K562 (cell line): ENCODE data around the gene CSK. TPM values are rescaled to one million over a fixed set of nuclear protein-coding genes. Genes with fewer than 3 reads are reported as not detected.

Experiments
- ATAC-seq: fragments of 200-7000 bp; cut with Tn5 transposase; 3 replicates; pipeline ENCODE4 v1.9.1; 2020; ENCODE audit warnings: moderate library complexity
- BruUV-seq: library from RNA; stranded (reverse); fragments of 400-500 nt; replicated peaks from 2 replicates; lab custom pipeline; 2021; lab: Mats Ljungman, UMichigan
- CTCF ChIA-PET: fragments of 300-600 bp; formaldehyde crosslinking; extraction: SDS; loops from one replicate; lab custom pipeline; 2021; ENCODE audit warnings: low intra/inter-chr PET ratio; lab: Yijun Ruan, JAX
- POLR2A ChIA-PET: fragments of 300-600, 350-650 bp; sonication (Branson Sonifier 250); formaldehyde crosslinking; extraction: SDS; loops from one replicate; lab custom pipeline; 2021; ENCODE audit warnings: antibody characterized with exemption, inconsistent platforms; lab: Yijun Ruan, JAX
- DNase-seq, 4 experiments: peaks; one replicate each; pipeline versions ENCODE4 v3.0.0 to v3.0.0-alpha.2; 2011 to 2018; ENCODE audit warnings: low spot score in 3 of 4, mixed read lengths in 3 of 4; ENCODE audit errors: extremely low read depth in 1 of 4
- FAIRE-seq: peaks from 2 replicates; lab custom pipeline; 2011; peaks lifted over from hg19 to GRCh38; lab: Jason Lieb, UNC
- H2AFZ ChIP-seq: 2 replicates; pipeline ENCODE4 v1.6.0; 2011; ENCODE audit warnings: low read depth, low read length, control low read depth, inconsistent platforms
- H3K27ac ChIP-seq: fragments of 200-600 bp; 3 replicates; pipeline ENCODE4 v1.8.0; 2011; ENCODE audit warnings: low read depth, mild to moderate bottlenecking, control low read depth, inconsistent platforms, low read length, moderate library complexity, mixed read lengths; ENCODE audit errors: extremely low read depth
- H3K27me3 ChIP-seq, 2 experiments: fragments of 300-600 bp in 1 of 2; 2 replicates in 1 of 2; 3 replicates in 1 of 2; pipeline versions ENCODE4 v1.6.0 to v1.8.0; 2011; ENCODE audit warnings: inconsistent platforms in 2 of 2, low read length in 2 of 2, mild to moderate bottlenecking in 1 of 2, mixed read lengths in 1 of 2, moderate library complexity in 1 of 2; ENCODE audit not compliant: control insufficient read depth in 2 of 2, insufficient read depth in 2 of 2
- H3K36me3 ChIP-seq: fragments of 300-600 bp; 3 replicates; pipeline ENCODE4 v1.8.0; 2011; ENCODE audit warnings: mild to moderate bottlenecking, low read length, inconsistent platforms; ENCODE audit not compliant: control insufficient read depth, insufficient read depth
- H3K4me1 ChIP-seq, 2 experiments: fragments of 200-600 bp in 1 of 2; replicated peaks in 1 of 2; 2 replicates in 1 of 2; 3 replicates in 1 of 2; pipeline versions ENCODE4 v1.5.1 to v1.8.0; 2011; ENCODE audit warnings: inconsistent platforms in 2 of 2, low read length in 2 of 2, mild to moderate bottlenecking in 1 of 2, mixed read lengths in 1 of 2, moderate library complexity in 1 of 2; ENCODE audit not compliant: control insufficient read depth in 2 of 2, insufficient read depth in 2 of 2
- H3K4me2 ChIP-seq: 2 replicates; pipeline ENCODE4 v1.6.1; 2011; ENCODE audit warnings: low read length, control low read depth, inconsistent platforms, mixed read lengths; ENCODE audit not compliant: insufficient read depth
- H3K4me3 ChIP-seq: fragments of 200-600 bp; sonication (generic), shearing (Covaris generic); 2 replicates; pipeline ENCODE4 v1.5.1; 2016; ENCODE audit warnings: control low read depth, inconsistent platforms
- H3K79me2 ChIP-seq: fragments of 200-600 bp; 3 replicates; pipeline ENCODE4 v1.8.0; 2011; ENCODE audit warnings: low read length, inconsistent platforms; ENCODE audit not compliant: control insufficient read depth, insufficient read depth
- H3K9ac ChIP-seq, 2 experiments: 2 replicates each; pipeline versions ENCODE4 v1.6.0 to v1.6.1; 2011; ENCODE audit warnings: low read depth in 2 of 2, low read length in 2 of 2, control low read depth in 1 of 2, inconsistent platforms in 1 of 2, mild to moderate bottlenecking in 1 of 2, mixed read lengths in 1 of 2; ENCODE audit not compliant: insufficient read depth in 1 of 2
- H3K9me1 ChIP-seq: one replicate; pipeline ENCODE4 v1.6.0; 2011; ENCODE audit warnings: inconsistent platforms, mild to moderate bottlenecking, low read length, moderate library complexity; ENCODE audit not compliant: control insufficient read depth, insufficient read depth
- H3K9me3 ChIP-seq: replicated peaks from 2 replicates; pipeline ENCODE4 v1.5.1; 2011; ENCODE audit warnings: low read depth, low read length, inconsistent platforms; ENCODE audit not compliant: control insufficient read depth, insufficient read depth
- H4K20me1 ChIP-seq: replicated peaks from 2 replicates; pipeline ENCODE4 v1.6.1; 2011; ENCODE audit warnings: low read length, inconsistent platforms, mixed read lengths; ENCODE audit not compliant: control insufficient read depth, insufficient read depth
- BCOR ChIP-seq: fragments of 450-650 bp; IDR thresholded peaks from 2 replicates; pipeline ENCODE4 v1.6.1; 2016
- RBM25 ChIP-seq: fragments of 200-400 bp; formaldehyde crosslinking; IDR thresholded peaks from 2 replicates; pipeline ENCODE4 v1.6.1; 2018; ENCODE audit warnings: low read length, low read depth, moderate library complexity; ENCODE audit not compliant: severe bottlenecking
- ZNF347 ChIP-seq: fragments of 450-650 bp; formaldehyde crosslinking; IDR thresholded peaks from 2 replicates; pipeline ENCODE4 v1.4.0; 2020; ENCODE audit warnings: low read depth, mild to moderate bottlenecking, moderate library complexity
- WGBS: fragments of 100-300 bp; shearing (Covaris generic); methylation state at CpG from one replicate; pipeline ENCODE4 v1.1.6; 2016; ENCODE audit warnings: low coverage, mixed read lengths; ENCODE audit not compliant: insufficient coverage; ENCODE audit errors: missing lambda C conversion rate; 5-methylcytosine and 5-hydroxymethylcytosine counted together
- in situ Hi-C: fragments of 300-500 bp; cut with MboI; formaldehyde crosslinking; loops from 4 replicates; pipeline ENCODE4 v1.15.0; 2018; ENCODE audit warnings: inconsistent platforms, mixed read lengths
- intact Hi-C: fragments of 100-400 bp; cut with micrococcal nuclease; formaldehyde crosslinking; loops from 2 replicates; pipeline ENCODE4 v1.14.2; 2022
- polyA plus RNA-seq, 8 experiments: library from polyadenylated mRNA; depleted of rRNA in 4 of 8; stranded (reverse) in 5 of 8; unstranded in 3 of 8; fragments of >200 nt; fragmentation: Nextera tagmentation in 2 of 8; fragmentation: Illumina TruSeq in 1 of 8; extraction: Ambion mirVana in 2 of 8; extraction: Trizol in 1 of 8; gene quantifications; 2 replicates each; pipeline versions ENCODE4 v1.2.1 to v1.2.3, GENCODE V29; 2011 to 2014; ENCODE audit warnings: inconsistent platforms in 1 of 8, missing spikeins in 1 of 8
- total RNA-seq, 7 experiments: library from RNA; depleted of rRNA in 6 of 7; stranded (reverse); fragments of >200 nt in 6 of 7; fragmentation: Illumina TruSeq in 2 of 7; extraction: Trizol in 2 of 7; gene quantifications; 2 replicates each; pipeline versions ENCODE4 v1.2.1 to v1.2.3, GENCODE V29; 2011 to 2021; ENCODE audit warnings: low replicate concordance in 1 of 7

The CSK gene
- total and polyA plus RNA-seq, 9 of the 15 experiments (the other 6 are each of a cell fraction or from before 2014, with no cell fraction given), result 1.5 to 112 (median 22.5) TPM

GRCh38 chr15:74767167-74768098, 14.4 kb upstream of the CSK start:
- CTCF ChIA-PET, result interaction anchor here (0.6 to 6.1 kb wide), 3 partner anchors 78 to 394 kb away, joined by 4 to 51 read pairs (median 32); no protein-coding TSS in a partner anchor
- H3K9ac ChIP-seq, result peak overlapping the region in 1 of 2 experiments; percentile 17; a peak in 2 of 4 replicates
- no peaks in the 10 kb centered on the region for H3K9me3 ChIP-seq
- peaks cover 9 to 41% of the 10 kb centered on the region in 2 experiments; a peak in 3 of 5 replicates for H3K27me3 ChIP-seq
- no peak overlapping the region for H2AFZ ChIP-seq
- H3K4me3 ChIP-seq, result no peak overlapping the region
- BruUV-seq, result no TSS peak
- H3K9me1 ChIP-seq, result no peaks in the 10 kb centered on the region
- POLR2A ChIA-PET, result interaction anchor here (0.8 to 2.2 kb wide), 5 partner anchors 8 to 132 kb away, joined by 3 to 7 read pairs (median 4); no protein-coding TSS in a partner anchor
- no peak overlapping the region for H3K4me2 ChIP-seq
- H3K27ac ChIP-seq, result no peak overlapping the region
- in situ Hi-C loops, result loop anchor here (5.0 kb wide), 2 partner anchors 130 to 390 kb away; no protein-coding TSS in a partner anchor
- no peaks in the 10 kb centered on the region for H3K79me2 ChIP-seq
- intact Hi-C loops, result loop anchor here (2.0 kb wide), 1 partner anchor 393 kb away; no protein-coding TSS in a partner anchor
- H3K36me3 ChIP-seq, result no peaks in the 10 kb centered on the region
- peak; percentile 72 for TF ChIP-seq RBM25
- 0 out of 2 replicates have a peak, but pooled peaks have one; percentile 11 for TF ChIP-seq BCOR
- TF ChIP-seq ZNF347 (CRISPR knock-in tag), result no peak
- H3K4me1 ChIP-seq, result peaks cover 0 to 18% of the 10 kb centered on the region in 2 experiments; a peak in 1 of 5 replicates
- FAIRE-seq, result no peak
- 7% methylated on average over 14 of the region's 14 CpGs for WGBS
- no peak for ATAC-seq
- H4K20me1 ChIP-seq, result no peaks in the 10 kb centered on the region; the same call in 1 of the 2 replicates
- DNase-seq, result no peak
